K562 (cell line): ENCODE data around the gene KCTD13. TPM values are rescaled to one million over a fixed set of nuclear protein-coding genes. Genes with fewer than 3 reads are reported as not detected.
A peak's percentile ranks its signal among the peaks of the same experiment; 100 is the strongest.

ENCODE experiments used
- ATAC-seq: fragments of 200-7000 bp; cut with Tn5 transposase; 3 replicates; pipeline ENCODE4 v1.9.1; 2020; ENCODE audit warnings: moderate library complexity
- BruUV-seq: library from RNA; stranded (reverse); fragments of 400-500 nt; replicated peaks from 2 replicates; lab custom pipeline; 2021; lab: Mats Ljungman, UMichigan
- CTCF ChIA-PET: fragments of 300-600 bp; formaldehyde crosslinking; extraction: SDS; loops from one replicate; lab custom pipeline; 2021; ENCODE audit warnings: low intra/inter-chr PET ratio; lab: Yijun Ruan, JAX
- POLR2A ChIA-PET: fragments of 300-600, 350-650 bp; sonication (Branson Sonifier 250); formaldehyde crosslinking; extraction: SDS; loops from one replicate; lab custom pipeline; 2021; ENCODE audit warnings: antibody characterized with exemption, inconsistent platforms; lab: Yijun Ruan, JAX
- DNase-seq, 4 experiments: peaks; one replicate each; pipeline versions ENCODE4 v3.0.0 to v3.0.0-alpha.2; 2011 to 2018; ENCODE audit warnings: low spot score in 3 of 4, mixed read lengths in 3 of 4; ENCODE audit errors: extremely low read depth in 1 of 4
- FAIRE-seq: peaks from 2 replicates; lab custom pipeline; 2011; peaks lifted over from hg19 to GRCh38; lab: Jason Lieb, UNC
- H2AFZ ChIP-seq: 2 replicates; pipeline ENCODE4 v1.6.0; 2011; ENCODE audit warnings: low read depth, low read length, control low read depth, inconsistent platforms
- H3K27ac ChIP-seq: fragments of 200-600 bp; 3 replicates; pipeline ENCODE4 v1.8.0; 2011; ENCODE audit warnings: low read depth, mild to moderate bottlenecking, control low read depth, inconsistent platforms, low read length, moderate library complexity, mixed read lengths; ENCODE audit errors: extremely low read depth
- H3K27me3 ChIP-seq, 2 experiments: fragments of 300-600 bp in 1 of 2; 2 replicates in 1 of 2; 3 replicates in 1 of 2; pipeline versions ENCODE4 v1.6.0 to v1.8.0; 2011; ENCODE audit warnings: inconsistent platforms in 2 of 2, low read length in 2 of 2, mild to moderate bottlenecking in 1 of 2, mixed read lengths in 1 of 2, moderate library complexity in 1 of 2; ENCODE audit not compliant: control insufficient read depth in 2 of 2, insufficient read depth in 2 of 2
- H3K36me3 ChIP-seq: fragments of 300-600 bp; 3 replicates; pipeline ENCODE4 v1.8.0; 2011; ENCODE audit warnings: mild to moderate bottlenecking, low read length, inconsistent platforms; ENCODE audit not compliant: control insufficient read depth, insufficient read depth
- H3K4me1 ChIP-seq, 2 experiments: fragments of 200-600 bp in 1 of 2; replicated peaks in 1 of 2; 2 replicates in 1 of 2; 3 replicates in 1 of 2; pipeline versions ENCODE4 v1.5.1 to v1.8.0; 2011; ENCODE audit warnings: inconsistent platforms in 2 of 2, low read length in 2 of 2, mild to moderate bottlenecking in 1 of 2, mixed read lengths in 1 of 2, moderate library complexity in 1 of 2; ENCODE audit not compliant: control insufficient read depth in 2 of 2, insufficient read depth in 2 of 2
- H3K4me2 ChIP-seq: 2 replicates; pipeline ENCODE4 v1.6.1; 2011; ENCODE audit warnings: low read length, control low read depth, inconsistent platforms, mixed read lengths; ENCODE audit not compliant: insufficient read depth
- H3K4me3 ChIP-seq: fragments of 200-600 bp; sonication (generic), shearing (Covaris generic); 2 replicates; pipeline ENCODE4 v1.5.1; 2016; ENCODE audit warnings: control low read depth, inconsistent platforms
- H3K79me2 ChIP-seq: fragments of 200-600 bp; 3 replicates; pipeline ENCODE4 v1.8.0; 2011; ENCODE audit warnings: low read length, inconsistent platforms; ENCODE audit not compliant: control insufficient read depth, insufficient read depth
- H3K9ac ChIP-seq, 2 experiments: 2 replicates each; pipeline versions ENCODE4 v1.6.0 to v1.6.1; 2011; ENCODE audit warnings: low read depth in 2 of 2, low read length in 2 of 2, control low read depth in 1 of 2, inconsistent platforms in 1 of 2, mild to moderate bottlenecking in 1 of 2, mixed read lengths in 1 of 2; ENCODE audit not compliant: insufficient read depth in 1 of 2
- H3K9me1 ChIP-seq: one replicate; pipeline ENCODE4 v1.6.0; 2011; ENCODE audit warnings: inconsistent platforms, mild to moderate bottlenecking, low read length, moderate library complexity; ENCODE audit not compliant: control insufficient read depth, insufficient read depth
- H3K9me3 ChIP-seq: replicated peaks from 2 replicates; pipeline ENCODE4 v1.5.1; 2011; ENCODE audit warnings: low read depth, low read length, inconsistent platforms; ENCODE audit not compliant: control insufficient read depth, insufficient read depth
- H4K20me1 ChIP-seq: replicated peaks from 2 replicates; pipeline ENCODE4 v1.6.1; 2011; ENCODE audit warnings: low read length, inconsistent platforms, mixed read lengths; ENCODE audit not compliant: control insufficient read depth, insufficient read depth
- KLF10 ChIP-seq: fragments of 250-450 bp; sonication (Bioruptor Pico); IDR thresholded peaks from 2 replicates; pipeline ENCODE4 v1.6.1; 2021; ENCODE audit warnings: matching md5 sums
- NCOA1 ChIP-seq: fragments of 450-650 bp; IDR thresholded peaks from 2 replicates; pipeline ENCODE4 v1.6.1; 2016; ENCODE audit warnings: low read depth
- PCBP2 ChIP-seq: fragments of 200-400 bp; formaldehyde crosslinking; IDR thresholded peaks from 2 replicates; pipeline ENCODE4 v1.6.1; 2018; ENCODE audit warnings: low read length, low read depth, mild to moderate bottlenecking, moderate library complexity; ENCODE audit not compliant: poor library complexity, severe bottlenecking
- RAD51 ChIP-seq: fragments of 450-650 bp; IDR thresholded peaks from 2 replicates; pipeline ENCODE4 v1.7.1; 2016; ENCODE audit warnings: low read depth, mild to moderate bottlenecking, borderline replicate concordance
- WHSC1 ChIP-seq: IDR thresholded peaks from one replicate; pipeline ENCODE4 v1.6.1; 2012; ENCODE audit warnings: low read length, control low read depth, inconsistent platforms
- ZNF764 ChIP-seq: fragments of 250-450 bp; sonication (Bioruptor Pico); IDR thresholded peaks from 2 replicates; pipeline ENCODE4 v1.4.0; 2020; ENCODE audit warnings: low read depth, mild to moderate bottlenecking, moderate library complexity
- ZNF830 ChIP-seq: fragments of 250-450 bp; sonication (Bioruptor Pico); IDR thresholded peaks from 2 replicates; pipeline ENCODE4 v1.5.0; 2021; ENCODE audit warnings: mild to moderate bottlenecking
- WGBS: fragments of 100-300 bp; shearing (Covaris generic); methylation state at CpG from one replicate; pipeline ENCODE4 v1.1.6; 2016; ENCODE audit warnings: low coverage, mixed read lengths; ENCODE audit not compliant: insufficient coverage; ENCODE audit errors: missing lambda C conversion rate; 5-methylcytosine and 5-hydroxymethylcytosine counted together
- in situ Hi-C: fragments of 300-500 bp; cut with MboI; formaldehyde crosslinking; loops from 4 replicates; pipeline ENCODE4 v1.15.0; 2018; ENCODE audit warnings: inconsistent platforms, mixed read lengths
- intact Hi-C: fragments of 100-400 bp; cut with micrococcal nuclease; formaldehyde crosslinking; loops from 2 replicates; pipeline ENCODE4 v1.14.2; 2022
- polyA plus RNA-seq, 8 experiments: library from polyadenylated mRNA; depleted of rRNA in 4 of 8; stranded (reverse) in 5 of 8; unstranded in 3 of 8; fragments of >200 nt; fragmentation: Nextera tagmentation in 2 of 8; fragmentation: Illumina TruSeq in 1 of 8; extraction: Ambion mirVana in 2 of 8; extraction: Trizol in 1 of 8; gene quantifications; 2 replicates each; pipeline versions ENCODE4 v1.2.1 to v1.2.3, GENCODE V29; 2011 to 2014; ENCODE audit warnings: inconsistent platforms in 1 of 8, missing spikeins in 1 of 8
- total RNA-seq, 7 experiments: library from RNA; depleted of rRNA in 6 of 7; stranded (reverse); fragments of >200 nt in 6 of 7; fragmentation: Illumina TruSeq in 2 of 7; extraction: Trizol in 2 of 7; gene quantifications; 2 replicates each; pipeline versions ENCODE4 v1.2.1 to v1.2.3, GENCODE V29; 2011 to 2021; ENCODE audit warnings: low replicate concordance in 1 of 7

The KCTD13 gene
- total and polyA plus RNA-seq, 9 of the 15 experiments (the other 6 are each of a cell fraction or from before 2014, with no cell fraction given): 1.0 to 20.6 (median 9.8) TPM

DNA sequence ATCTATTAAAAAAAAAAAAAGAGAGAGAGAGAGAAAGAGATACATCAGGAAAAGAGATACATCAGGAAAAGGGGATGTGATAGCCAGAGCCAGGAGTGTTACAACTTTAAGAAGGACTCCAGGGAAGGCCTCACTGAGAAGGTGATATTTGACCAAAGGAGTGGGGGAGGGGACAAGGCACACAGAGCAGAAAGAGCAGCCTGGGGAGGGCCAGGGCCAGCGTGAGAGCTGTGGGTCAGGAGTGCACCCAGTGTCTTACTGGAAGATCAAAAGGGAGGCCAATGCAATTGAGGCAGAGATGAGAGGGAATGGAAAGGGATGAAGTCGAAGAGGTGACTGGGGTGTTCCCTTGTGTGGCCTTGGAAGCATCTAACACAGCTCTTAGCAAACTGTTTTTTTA is 18.1 kb downstream of the KCTD13 start:
- no peak for DNase-seq
- H3K4me1 ChIP-seq: peaks cover 0 to 19% of the 10 kb centered on the region in 2 experiments; a peak in 2 of 5 replicates
- H2AFZ ChIP-seq: no peak overlapping the region
- no TSS peak for BruUV-seq
- H3K79me2 ChIP-seq: no peaks in the 10 kb centered on the region
- in situ Hi-C loops: no loop called here
- no peaks in the 10 kb centered on the region for H4K20me1 ChIP-seq
- POLR2A ChIA-PET: interaction anchor here (0.6 to 0.9 kb wide), 3 partner anchors 65 to 159 kb away, joined by 3 read pairs; partner anchors contain the start of gene TAOK2
- no peak overlapping the region for H3K27ac ChIP-seq
- WGBS: 36% methylated on average over 2 of the region's 2 CpGs
- intact Hi-C loops: no loop called here
- no peak overlapping the region for H3K4me2 ChIP-seq
- no peak overlapping the region for H3K4me3 ChIP-seq
- H3K27me3 ChIP-seq: 0 out of 5 replicates have a peak, but pooled peaks cover 0 to 2% of the 10 kb centered on the region in 2 experiments
- no peak for FAIRE-seq
- ATAC-seq: no peak
- H3K9me3 ChIP-seq: no peaks in the 10 kb centered on the region
- peak overlapping the region in 1 of 2 experiments; percentile 68; a peak in 1 of 4 replicates for H3K9ac ChIP-seq
- TF ChIP-seq RAD51 (no peak), KLF10 (CRISPR knock-in tag) (no peak), WHSC1 (no peak), NCOA1 (no peak), ZNF764 (CRISPR knock-in tag) (no peak), PCBP2 (no peak), ZNF830 (CRISPR knock-in tag) (no peak)
- H3K9me1 ChIP-seq: no peaks in the 10 kb centered on the region
- H3K36me3 ChIP-seq: no peaks in the 10 kb centered on the region
- CTCF ChIA-PET: no interaction called here
